SU-DHL-6 (cell line): ENCODE results near the gene PPARGC1A.

Source experiments
- H2AFZ ChIP-seq: fragments of 200-600 bp; sonication (generic); 2 replicates; pipeline ENCODE4 v1.6.1; 2014; ENCODE audit warnings: low read depth, mild to moderate bottlenecking, moderate library complexity, mixed read lengths, antibody characterized with exemption, low read length; ENCODE audit not compliant: severe bottlenecking
- H3F3A ChIP-seq: fragments of 200-600 bp; shearing (Covaris generic); 2 replicates; pipeline ENCODE4 v1.6.0; 2016; ENCODE audit warnings: antibody characterized with exemption, mild to moderate bottlenecking; ENCODE audit not compliant: insufficient read depth
- H3K27ac ChIP-seq: fragments of 200-600 bp; sonication (generic); 2 replicates; pipeline ENCODE4 v1.5.1; 2016; ENCODE audit warnings: low read depth, mild to moderate bottlenecking, low read length, moderate library complexity, mixed read lengths
- H3K27me3 ChIP-seq: fragments of 200-600 bp; sonication (generic), shearing (Covaris generic); 2 replicates; pipeline ENCODE4 v1.6.0; 2014; ENCODE audit warnings: mild to moderate bottlenecking, low read length
- H3K36me3 ChIP-seq: fragments of 200-600 bp; sonication (generic); 2 replicates; pipeline ENCODE4 v1.6.1; 2014; ENCODE audit warnings: mild to moderate bottlenecking, low read length, mixed read lengths
- H3K4me2 ChIP-seq: fragments of 300-600, 200-600 bp; shearing (Covaris generic), sonication (generic); 2 replicates; pipeline ENCODE4 v1.6.0; 2014; ENCODE audit warnings: low read length, low read depth, mild to moderate bottlenecking; ENCODE audit not compliant: poor library complexity, severe bottlenecking
- H3K4me3 ChIP-seq: fragments of 200-600 bp; sonication (generic); 2 replicates; pipeline ENCODE4 v1.5.1; 2014; ENCODE audit warnings: antibody characterized with exemption, low read length, mild to moderate bottlenecking, mixed read lengths; ENCODE audit not compliant: insufficient read depth, poor library complexity, severe bottlenecking
- H3K79me2 ChIP-seq: fragments of 200-600 bp; sonication (generic); 2 replicates; pipeline ENCODE4 v1.6.1; 2014; ENCODE audit warnings: mild to moderate bottlenecking, low read length, moderate library complexity; ENCODE audit not compliant: insufficient read depth
- H3K9ac ChIP-seq: fragments of 200-600 bp; sonication (generic); 2 replicates; pipeline ENCODE4 v1.7.0; 2014; ENCODE audit warnings: mild to moderate bottlenecking, low read length
- H3K9me2 ChIP-seq: fragments of 200-600 bp; sonication (generic); replicated peaks from 2 replicates; pipeline ENCODE4 v1.6.1; 2014; ENCODE audit warnings: low read length; ENCODE audit not compliant: insufficient read depth
- H3K9me3 ChIP-seq: fragments of 200-600 bp; sonication (generic); 2 replicates; pipeline ENCODE4 v1.6.1; 2014; ENCODE audit warnings: low read length, mixed read lengths; ENCODE audit not compliant: insufficient read depth
- H4K20me1 ChIP-seq: fragments of 200-600 bp; sonication (generic); 2 replicates; pipeline ENCODE4 v1.6.1; 2014; ENCODE audit warnings: low read depth, mild to moderate bottlenecking, antibody characterized with exemption, low read length, moderate library complexity, mixed read lengths
- CTCF ChIP-seq: fragments of 200-600 bp; sonication (generic); IDR thresholded peaks from one replicate; pipeline ENCODE4 v1.5.1; 2017; ENCODE audit warnings: antibody characterized with exemption, mild to moderate bottlenecking, low read length, moderate library complexity; ENCODE audit not compliant: insufficient read depth, poor library complexity, severe bottlenecking
- EZH2phosphoT487 ChIP-seq: fragments of 200-600 bp; sonication (generic), shearing (Covaris generic); conservative IDR thresholded peaks from 2 replicates; pipeline ENCODE4 v1.6.1; 2018; ENCODE audit warnings: mild to moderate bottlenecking, antibody characterized with exemption, low read length, moderate library complexity, mixed read lengths

The PPARGC1A gene

GRCh38 chr4:23909671-23910070 lies 19.8 kb upstream of the PPARGC1A start:
- TF ChIP-seq EZH2phosphoT487 (no peak), CTCF (no peak)
- Histone ChIP-seq H3F3A (no peaks in the 10 kb centered on the region), H3K4me3 (no peak overlapping the region), H3K9me3 (no peaks in the 10 kb centered on the region), H3K9me2 (no peaks in the 10 kb centered on the region), H3K79me2 (no peaks in the 10 kb centered on the region), H3K9ac (no peak overlapping the region), H3K27ac (no peak overlapping the region), H4K20me1 (no peaks in the 10 kb centered on the region), H3K27me3 (no peaks in the 10 kb centered on the region), H3K36me3 (no peaks in the 10 kb centered on the region), H2AFZ (no peak overlapping the region), H3K4me2 (no peak overlapping the region)

GRCh38 chr4:23906839-23907238 lies 17.0 kb upstream of the PPARGC1A start:
- TF ChIP-seq EZH2phosphoT487: no peak
- TF ChIP-seq CTCF: no peak
- Histone ChIP-seq H3K36me3 (no peaks in the 10 kb centered on the region), H3K9me3 (no peaks in the 10 kb centered on the region), H4K20me1 (no peaks in the 10 kb centered on the region), H3K4me3 (no peak overlapping the region), H3K9me2 (no peaks in the 10 kb centered on the region), H3K27ac (no peak overlapping the region), H3K27me3 (no peaks in the 10 kb centered on the region), H3K79me2 (no peaks in the 10 kb centered on the region), H3F3A (no peaks in the 10 kb centered on the region), H3K9ac (no peak overlapping the region), H3K4me2 (no peak overlapping the region), H2AFZ (no peak overlapping the region)

- no peaks in the 10 kb centered on the region for H3K27me3 ChIP-seq
- TF ChIP-seq CTCF: no peak
- no peak overlapping the region for H2AFZ ChIP-seq
- no peaks in the 10 kb centered on the region for H3K9me2 ChIP-seq
- H3K79me2 ChIP-seq: no peaks in the 10 kb centered on the region
- H3K36me3 ChIP-seq: no peaks in the 10 kb centered on the region
- no peaks in the 10 kb centered on the region for H3K9me3 ChIP-seq
- no peaks in the 10 kb centered on the region for H3F3A ChIP-seq
- H3K4me2 ChIP-seq: no peak overlapping the region
- no peaks in the 10 kb centered on the region for H4K20me1 ChIP-seq
- no peak overlapping the region for H3K27ac ChIP-seq
- no peak overlapping the region for H3K4me3 ChIP-seq
- no peak overlapping the region for H3K9ac ChIP-seq
These were observed 14.8 kb upstream of the PPARGC1A start for GRCh38 chr4:23904639-23905071.
